Daoy (cell line): ENCODE data around the gene SLC27A3. TPM values are rescaled to one million over a fixed set of nuclear protein-coding genes. Genes with fewer than 3 reads are reported as not detected.

Source experiments
- DNase-seq: peaks from one replicate; pipeline ENCODE4 v3.0.0-alpha.2; 2015; ENCODE audit warnings: low read depth
- total RNA-seq: library from RNA; depleted of rRNA; stranded (reverse); fragments of >200 nt; shearing (Covaris generic); gene quantifications from 2 replicates; pipeline ENCODE4 v1.2.3, GENCODE V29; 2014; rRNA removed

Gene SLC27A3, protein sequence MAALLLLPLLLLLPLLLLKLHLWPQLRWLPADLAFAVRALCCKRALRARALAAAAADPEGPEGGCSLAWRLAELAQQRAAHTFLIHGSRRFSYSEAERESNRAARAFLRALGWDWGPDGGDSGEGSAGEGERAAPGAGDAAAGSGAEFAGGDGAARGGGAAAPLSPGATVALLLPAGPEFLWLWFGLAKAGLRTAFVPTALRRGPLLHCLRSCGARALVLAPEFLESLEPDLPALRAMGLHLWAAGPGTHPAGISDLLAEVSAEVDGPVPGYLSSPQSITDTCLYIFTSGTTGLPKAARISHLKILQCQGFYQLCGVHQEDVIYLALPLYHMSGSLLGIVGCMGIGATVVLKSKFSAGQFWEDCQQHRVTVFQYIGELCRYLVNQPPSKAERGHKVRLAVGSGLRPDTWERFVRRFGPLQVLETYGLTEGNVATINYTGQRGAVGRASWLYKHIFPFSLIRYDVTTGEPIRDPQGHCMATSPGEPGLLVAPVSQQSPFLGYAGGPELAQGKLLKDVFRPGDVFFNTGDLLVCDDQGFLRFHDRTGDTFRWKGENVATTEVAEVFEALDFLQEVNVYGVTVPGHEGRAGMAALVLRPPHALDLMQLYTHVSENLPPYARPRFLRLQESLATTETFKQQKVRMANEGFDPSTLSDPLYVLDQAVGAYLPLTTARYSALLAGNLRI
- total RNA-seq, result 3.2 and 3.3 TPM in 2 replicates

GRCh38 chr1:153774780-153775457 is at the start of gene SLC27A3:
Gene SLC27A3 (plus strand): TSS chr1:153775407. CDS start chr1:153775498, 91 bp downstream.
- peak; percentile 66 for DNase-seq

GRCh38 chr1:153727463-153728304 is 47.5 kb upstream of the SLC27A3 start, which contains the start of gene INTS3:
Gene INTS3 (plus strand): TSS chr1:153728050. CDS start chr1:153728635, 585 bp downstream.
- peak; percentile 100 for DNase-seq

- peak; percentile 33 for DNase-seq
Measured at GRCh38 chr1:153728305-153729066, 46.7 kb upstream of the SLC27A3 start.

GRCh38 chr1:153730468-153730988 is 44.7 kb upstream of the SLC27A3 start:
- no peak for DNase-seq

- DNase-seq, result no peak
Measured at GRCh38 chr1:153733970-153734369, 41.2 kb upstream of the SLC27A3 start.

DNA sequence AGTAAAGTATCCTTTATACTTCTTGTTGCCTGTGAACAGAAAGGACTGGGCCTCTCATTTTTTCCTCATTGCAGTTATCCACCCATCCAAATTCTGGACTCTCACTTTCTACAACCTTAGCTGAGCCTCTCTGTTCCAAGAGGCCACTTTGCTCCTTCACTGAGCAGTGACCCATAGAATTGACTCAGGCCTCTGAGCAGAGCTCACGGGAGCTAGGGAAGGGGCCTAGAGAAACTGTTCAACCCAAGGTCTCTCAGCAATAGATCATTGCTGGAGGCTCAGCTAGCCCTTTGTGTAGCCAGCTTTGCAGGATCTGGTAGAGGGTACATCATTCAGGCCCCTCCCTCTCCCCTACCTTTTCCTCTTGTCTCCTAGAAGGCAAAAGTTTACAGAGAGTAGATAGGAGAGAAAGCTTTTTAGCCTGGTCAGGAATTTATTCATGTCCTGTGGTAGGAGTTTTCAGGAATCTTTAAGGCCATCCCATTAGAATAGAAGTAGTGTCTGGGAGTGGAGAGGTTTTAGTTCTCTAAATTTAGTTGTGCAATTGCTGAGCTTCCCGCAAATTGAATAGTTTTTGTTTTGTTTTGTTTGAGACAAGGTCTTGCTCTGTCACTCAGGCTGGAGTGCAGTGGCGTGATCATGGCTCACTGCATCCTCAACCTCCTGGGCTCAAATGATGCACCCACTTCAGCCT is 40.7 kb upstream of the SLC27A3 start:
- DNase-seq, result no peak

DNA sequence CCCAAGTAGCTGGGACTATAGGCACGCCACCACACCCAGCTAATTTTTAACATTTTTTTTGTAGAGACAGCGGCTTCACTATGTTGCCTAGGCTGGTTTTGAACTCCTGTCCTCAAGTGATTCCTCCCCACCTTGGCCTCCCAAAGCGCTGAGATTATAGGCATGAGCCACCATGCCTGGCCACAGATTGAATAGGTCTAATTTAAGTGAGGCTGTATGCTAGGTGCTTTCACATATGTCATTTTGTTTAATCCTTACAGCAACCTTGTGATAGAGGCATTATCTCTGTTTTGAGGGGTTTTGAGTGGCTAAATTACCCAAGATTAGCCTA is 40.2 kb upstream of the SLC27A3 start:
- DNase-seq, result no peak

- DNase-seq, result no peak
Measured at GRCh38 chr1:153741986-153742385, 33.2 kb upstream of the SLC27A3 start.

- DNase-seq, result no peak
Measured at GRCh38 chr1:153742411-153743142, 32.6 kb upstream of the SLC27A3 start.

GRCh38 chr1:153745417-153745816 is 29.8 kb upstream of the SLC27A3 start:
- no peak for DNase-seq

- no peak for DNase-seq
Measured at GRCh38 chr1:153746174-153746573, 29.0 kb upstream of the SLC27A3 start.

- DNase-seq, result no peak
Measured at GRCh38 chr1:153748903-153749302, 26.3 kb upstream of the SLC27A3 start.

GRCh38 chr1:153749408-153750005 is 25.7 kb upstream of the SLC27A3 start:
- DNase-seq, result peak; percentile 79

- DNase-seq, result no peak
Measured at GRCh38 chr1:153750026-153750995, 24.9 kb upstream of the SLC27A3 start.

GRCh38 chr1:153752072-153752471 is 23.1 kb upstream of the SLC27A3 start:
- no peak for DNase-seq

GRCh38 chr1:153752571-153753195 is 22.5 kb upstream of the SLC27A3 start:
- DNase-seq, result no peak

DNA sequence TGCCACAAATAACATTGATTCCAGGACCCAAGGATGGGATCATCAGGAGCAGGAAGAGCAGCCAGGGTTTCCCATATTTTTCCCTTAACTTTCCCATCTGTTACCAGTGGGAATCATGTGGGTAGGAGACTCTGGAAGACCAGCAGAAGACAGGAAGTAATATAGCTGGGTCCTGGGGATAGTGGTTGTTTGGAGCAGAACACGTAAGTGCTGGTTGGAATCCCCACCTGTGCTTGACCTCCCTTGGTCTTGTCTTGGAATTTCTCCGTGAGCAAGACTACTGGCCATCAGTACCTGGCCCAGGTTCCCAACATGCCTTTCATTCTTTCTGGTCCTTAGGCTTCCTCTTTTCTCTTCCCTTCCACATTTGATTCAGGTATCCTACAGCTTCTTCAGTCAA is 20.9 kb upstream of the SLC27A3 start:
- DNase-seq, result no peak
